ENCODE results near the gene WNK4. TPM values are rescaled to one million over a fixed set of nuclear protein-coding genes. Genes with fewer than 3 reads are reported as not detected.

Gene WNK4
- total RNA-seq, 1 donor from 2014 or later: 5.8 TPM

GRCh38 chr17:42774066-42774745, 6.2 kb upstream of the WNK4 start:
- no peak for DNase-seq (ENCODE audit: low spot score, unreplicated experiment)
- Mint-ChIP-seq H3K27ac (peak overlapping the region; percentile 97), H3K4me1 (ENCODE audit: low read depth) (peaks cover 21% of the 10 kb centered on the region), H3K36me3 (ENCODE audit: insufficient read depth) (peaks cover 9% of the 10 kb centered on the region), H3K9me3 (ENCODE audit: low read depth) (no peaks in the 10 kb centered on the region), H3K27me3 (no peaks in the 10 kb centered on the region), H3K4me3 (ENCODE audit: low read depth) (peak overlapping the region; percentile 100)
- no peak for TF ChIP-seq CTCF (IDR thresholded peaks at IDR 0.05; ENCODE audit: unreplicated experiment)

DNA sequence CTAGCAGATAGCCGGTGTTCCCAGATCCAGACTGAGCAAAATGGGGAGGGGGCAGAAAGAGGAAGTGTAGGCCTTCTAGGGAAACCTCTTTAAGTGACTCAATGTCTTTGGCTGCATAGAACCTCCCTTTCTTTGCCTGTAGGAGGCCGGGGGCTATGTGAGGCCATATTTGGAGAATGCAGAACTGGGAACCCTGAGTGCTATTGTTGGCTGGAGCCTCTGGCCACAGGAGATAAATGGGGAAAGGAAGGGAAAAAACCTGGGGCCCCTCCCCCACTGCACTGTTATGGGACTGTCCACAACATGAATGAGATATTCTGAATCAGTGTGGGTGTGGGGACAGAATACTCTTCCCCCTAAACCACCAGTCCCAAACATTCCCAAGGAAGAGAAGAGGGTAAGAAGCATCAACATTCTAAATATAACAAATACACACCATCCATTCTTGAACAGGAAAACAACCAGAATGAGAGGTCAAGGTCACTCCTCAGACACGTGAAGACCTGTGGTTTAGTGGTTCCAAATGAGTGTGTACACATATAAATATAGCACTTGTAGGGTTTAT, 4.8 kb upstream of the WNK4 start:
- Mint-ChIP-seq H3K36me3 (ENCODE audit: insufficient read depth) (peaks cover 11% of the 10 kb centered on the region), H3K27me3 (no peaks in the 10 kb centered on the region), H3K27ac (no peak overlapping the region), H3K9me3 (ENCODE audit: low read depth) (no peaks in the 10 kb centered on the region), H3K4me3 (ENCODE audit: low read depth) (peak overlapping the region; percentile 100), H3K4me1 (ENCODE audit: low read depth) (peaks cover 30% of the 10 kb centered on the region)
- TF ChIP-seq CTCF (IDR thresholded peaks at IDR 0.05; ENCODE audit: unreplicated experiment): no peak
- DNase-seq (ENCODE audit: low spot score, unreplicated experiment): no peak

DNA sequence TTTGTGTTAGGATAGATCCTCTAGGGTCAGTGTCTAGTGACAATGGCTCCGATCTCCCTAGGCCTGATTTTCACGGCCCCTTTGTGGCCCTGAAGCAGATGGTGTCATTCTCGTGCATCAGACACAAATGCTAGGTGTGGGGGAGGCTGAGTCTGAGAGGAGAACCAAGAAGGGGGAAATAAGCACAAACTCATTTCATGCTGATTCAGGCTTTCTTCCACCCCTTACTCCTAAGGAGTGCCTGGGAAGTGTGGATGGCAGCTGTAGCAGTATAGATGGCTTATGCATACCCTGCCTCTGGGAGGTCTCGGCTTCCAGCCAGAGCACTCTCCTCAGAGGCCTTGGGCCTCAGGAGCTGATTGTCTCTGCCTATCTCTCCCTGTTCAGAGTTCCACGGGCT, 1.8 kb upstream of the WNK4 start:
- DNase-seq (ENCODE audit: low spot score, unreplicated experiment): no peak
- H3K27me3 Mint-ChIP-seq: peaks cover 21% of the 10 kb centered on the region
- TF ChIP-seq CTCF (IDR thresholded peaks at IDR 0.05; ENCODE audit: unreplicated experiment): no peak
- H3K4me3 Mint-ChIP-seq (ENCODE audit: low read depth): no peak overlapping the region
- peaks cover 18% of the 10 kb centered on the region for H3K4me1 Mint-ChIP-seq (ENCODE audit: low read depth)
- H3K9me3 Mint-ChIP-seq (ENCODE audit: low read depth): no peaks in the 10 kb centered on the region
- H3K36me3 Mint-ChIP-seq (ENCODE audit: insufficient read depth): peaks cover 11% of the 10 kb centered on the region
- no peak overlapping the region for H3K27ac Mint-ChIP-seq

DNA sequence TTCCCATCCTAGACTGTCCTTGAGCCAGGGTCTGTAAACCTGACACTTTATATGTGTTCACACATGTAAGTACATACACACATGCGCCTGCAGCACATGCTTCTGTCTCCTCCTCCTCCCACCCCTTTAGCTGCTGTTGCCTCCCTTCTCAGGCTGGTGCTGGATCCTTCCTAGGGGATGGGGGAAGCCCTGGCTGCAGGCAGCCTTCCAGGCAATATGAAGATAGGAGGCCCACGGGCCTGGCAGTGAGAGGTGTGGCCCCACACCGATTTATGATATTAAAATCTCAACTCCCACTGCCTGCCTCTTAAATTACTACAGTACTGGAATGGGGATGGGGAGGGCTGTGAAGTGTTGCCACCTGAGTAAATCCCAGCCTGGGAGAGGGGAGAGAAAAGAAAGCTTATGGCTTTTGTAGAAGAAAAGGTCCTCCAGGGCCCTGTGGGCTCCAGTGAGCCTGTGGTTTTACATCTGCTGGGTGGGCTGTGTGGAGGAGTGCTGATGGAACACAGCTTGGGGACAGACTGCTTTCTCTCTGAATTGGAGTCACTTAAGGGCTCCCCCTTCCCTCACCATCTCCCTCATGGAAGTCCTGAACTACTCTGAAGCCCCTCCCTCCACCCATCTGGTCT, 990 bp upstream of the WNK4 start:
- Mint-ChIP-seq H3K36me3 (ENCODE audit: insufficient read depth) (peaks cover 11% of the 10 kb centered on the region), H3K4me1 (ENCODE audit: low read depth) (peaks cover 14% of the 10 kb centered on the region), H3K9me3 (ENCODE audit: low read depth) (no peaks in the 10 kb centered on the region), H3K4me3 (ENCODE audit: low read depth) (peak overlapping the region; percentile 61), H3K27ac (peak overlapping the region; percentile 59), H3K27me3 (peaks cover 24% of the 10 kb centered on the region)
- TF ChIP-seq CTCF (IDR thresholded peaks at IDR 0.05; ENCODE audit: unreplicated experiment): no peak
- DNase-seq (ENCODE audit: low spot score, unreplicated experiment): no peak

- Mint-ChIP-seq H3K27me3 (peaks cover 34% of the 10 kb centered on the region), H3K9me3 (ENCODE audit: low read depth) (no peaks in the 10 kb centered on the region), H3K27ac (no peak overlapping the region), H3K4me3 (ENCODE audit: low read depth) (peak overlapping the region; percentile 69), H3K4me1 (ENCODE audit: low read depth) (peaks cover 14% of the 10 kb centered on the region), H3K36me3 (ENCODE audit: insufficient read depth) (peaks cover 7% of the 10 kb centered on the region)
- DNase-seq (ENCODE audit: low spot score, unreplicated experiment): no peak
- no peak for TF ChIP-seq CTCF (IDR thresholded peaks at IDR 0.05; ENCODE audit: unreplicated experiment)
Measured at GRCh38 chr17:42780851-42781638, 635 bp downstream of the WNK4 start.

All from progenitor cell of endocrine pancreas (in vitro differentiated cells).